Ovary (tissue), 10 donors: ENCODE data around the gene GOLGA8A. TPM values are rescaled to one million over a fixed set of nuclear protein-coding genes. Genes with fewer than 3 reads are reported as not detected.

Experiments
- DNase-seq, 5 donors: peaks; one replicate each; pipeline ENCODE4 v3.0.0-alpha.2; 2019 to 2020
- H3K27ac ChIP-seq, 2 donors: fragments of 200-600 bp; one replicate each; pipeline versions ENCODE4 v1.5.1 to v1.8.0; 2019 to 2022
- H3K27me3 ChIP-seq: fragments of 200-600 bp; one replicate; pipeline ENCODE4 v1.8.0; 2022
- H3K36me3 ChIP-seq: fragments of 200-600 bp; sonication (generic); one replicate; pipeline ENCODE4 v1.5.1; 2019
- H3K4me1 ChIP-seq: one replicate; pipeline ENCODE4 v1.8.1; 2013; ENCODE audit warnings: mild to moderate bottlenecking, moderate library complexity; ENCODE audit not compliant: insufficient read depth
- H3K4me3 ChIP-seq: fragments of 200-600 bp; sonication (generic); one replicate; pipeline ENCODE4 v1.5.1; 2017
- H3K9me3 ChIP-seq, 2 donors: fragments of 200-600 bp in 1 of 2; sonication (generic) in 1 of 2; one replicate each; pipeline versions ENCODE4 v1.5.1 to v1.8.1; 2013 to 2019; ENCODE audit warnings: mild to moderate bottlenecking in 1 of 2, moderate library complexity in 1 of 2
- EP300 ChIP-seq: sonication (generic); formaldehyde crosslinking; IDR thresholded peaks from one replicate; pipeline ENCODE4 v1.6.1; 2017; ENCODE audit warnings: antibody characterized with exemption
- POLR2A ChIP-seq: fragments of 450-650 bp; IDR thresholded peaks from one replicate; pipeline ENCODE4 v1.6.1; 2017; ENCODE audit warnings: antibody characterized with exemption, mild to moderate bottlenecking, moderate library complexity
- WGBS, 3 donors: extraction: QIAGEN DNeasy Blood & Tissue Kit in 1 of 3; methylation state at CpG; one replicate each; pipeline versions ENCODE4 v1.1.5 to v1.1.7; 2013 to 2017; 5-methylcytosine and 5-hydroxymethylcytosine counted together
- intact Hi-C, 4 donors: fragments of 100-400 bp; cut with DNase I; formaldehyde crosslinking; loops; one replicate each; pipeline versions ENCODE4 v1.11.0 to v1.15.1; 2022 to 2023
- long read RNA-seq, 3 donors: library from polyadenylated mRNA in 2 of 3; unstranded in 2 of 3; transcript quantifications; one replicate each; pipeline ENCODE4 v2.0.0 and lab custom pipeline, GENCODE V29; 2021 to 2026
- polyA plus RNA-seq, 2 donors: library from polyadenylated mRNA; stranded (reverse); fragments of 200-250 nt in 1 of 2; fragments of 350-450 nt in 1 of 2; fragmentation: Illumina TruSeq in 1 of 2; extraction: RNeasy Lipid Tissue Mini Kit (QIAGEN cat#74804) in 1 of 2; gene quantifications; one replicate each; pipeline ENCODE4 v1.2.3, GENCODE V29; 2013 to 2014
- total RNA-seq, 7 donors: library from RNA; depleted of rRNA in 2 of 7; stranded (reverse); fragments of >200 nt in 2 of 7; fragmentation: NEBNext Ultra II Directional in 3 of 7; extraction: Animal tissue kit (Norgen Biotek cat#: 25700) in 3 of 7; gene quantifications; one replicate each; pipeline versions ENCODE4 v1.1.0 to v1.2.4, GENCODE V29; 2016 to 2023
- TF ChIP-seq, protein P1 (sequence below), 3 donors: fragments of 450-650 bp in 2 of 3; fragments of 200-600 bp in 1 of 3; IDR thresholded peaks; one replicate each; pipeline versions ENCODE4 v1.5.1 to v1.8.0; 2016 to 2022; ENCODE audit warnings: antibody characterized with exemption in 3 of 3, mild to moderate bottlenecking in 1 of 3
- donor health status: DM: no; HTN: no; CAD: no; lungs with moderate emphysema.
- donor health status: DM: no; HTN: no; CAD: no.
- donor health status: Bipolar disorder and iron deficiency.
- donor health status: DM: yes; HTN: yes; CAD: no.
- donor health status: DM: no; HTN: no; CAD: no.
- donor health status: DM: yes; HTN: yes; CAD: no.

The GOLGA8A gene, protein sequence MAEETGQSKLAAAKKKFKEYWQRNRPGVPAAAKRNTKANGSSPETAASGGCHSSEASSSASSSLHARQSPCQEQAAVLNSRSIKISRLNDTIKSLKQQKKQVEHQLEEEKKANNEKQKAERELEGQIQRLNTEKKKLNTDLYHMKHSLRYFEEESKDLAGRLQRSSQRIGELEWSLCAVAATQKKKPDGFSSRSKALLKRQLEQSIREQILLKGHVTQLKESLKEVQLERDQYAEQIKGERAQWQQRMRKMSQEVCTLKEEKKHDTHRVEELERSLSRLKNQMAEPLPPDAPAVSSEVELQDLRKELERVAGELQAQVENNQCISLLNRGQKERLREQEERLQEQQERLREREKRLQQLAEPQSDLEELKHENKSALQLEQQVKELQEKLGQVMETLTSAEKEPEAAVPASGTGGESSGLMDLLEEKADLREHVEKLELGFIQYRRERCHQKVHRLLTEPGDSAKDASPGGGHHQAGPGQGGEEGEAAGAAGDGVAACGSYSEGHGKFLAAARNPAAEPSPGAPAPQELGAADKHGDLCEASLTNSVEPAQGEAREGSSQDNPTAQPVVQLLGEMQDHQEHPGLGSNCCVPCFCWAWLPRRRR
- total RNA-seq, result 100 to 1,000 TPM in 2 of 7 donors, 10 to 100 TPM in 5; 21.7 to 130 (median 70.1) TPM
- 100 to 1,000 TPM in 1 of 2 donors, 10 to 100 TPM in 1; 69.4 to 113 TPM for polyA plus RNA-seq
- long read RNA-seq, donor 1, partial matches to known transcripts, result 32 of 47 reads
- long read RNA-seq, donor 1, other reads (novel, unspliced or antisense), result 15 of 47 reads
- long read RNA-seq, donor 2, partial matches to known transcripts, result 12 of 14 reads
- long read RNA-seq, donor 2, other reads (novel, unspliced or antisense), result 0 of 14 reads
- long read RNA-seq, donor 3, partial matches to known transcripts, result 61 of 135 reads
- long read RNA-seq, donor 3, other reads (novel, unspliced or antisense), result 74 of 135 reads

DNA sequence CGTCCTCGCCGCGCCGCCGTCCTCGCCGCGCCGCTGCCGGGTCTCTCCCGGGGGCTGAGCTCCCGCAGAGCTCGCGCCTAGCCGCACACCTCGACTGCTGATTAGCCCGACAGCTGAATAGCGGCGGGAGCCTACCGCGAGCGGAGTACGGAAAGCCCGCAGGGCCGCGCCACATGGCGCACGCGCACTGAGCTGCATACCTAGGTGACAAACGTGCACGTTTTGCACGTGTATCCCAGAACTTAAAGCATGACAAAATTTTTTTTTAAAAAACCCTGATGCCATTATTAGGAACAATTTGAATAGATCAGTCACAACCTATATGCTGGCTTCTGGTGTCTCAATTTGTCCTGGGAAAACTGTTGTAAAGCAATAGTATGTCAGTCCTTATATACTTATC lies at the start of gene GOLGA8A:
Gene GOLGA8A, minus strand, starts transcription at position 122 of the 400 bp plus-strand sequence. CDS start 48,117 bp downstream, outside the sequence.
- DNase-seq, result peak; percentile 25 to 83 (median 78)
- peak within 1 kb of the TSS in 1 of 2 donors; percentile 57 for H3K27ac ChIP-seq
- H3K4me3 ChIP-seq, result peak within 1 kb of the TSS; percentile 51
- 0 to 7% methylated on average over 16 to 32 of the region's 33 CpGs; no CpG with 5 or more reads in 1 of the 3 donors for WGBS, 3 donors
- H3K36me3 ChIP-seq, result no peaks in the 10 kb centered on the region
- H3K9me3 ChIP-seq, result no peaks in the 10 kb centered on the region
- H3K4me1 ChIP-seq, result peaks cover 9% of the 10 kb centered on the region
- TF ChIP-seq, protein P1, sequence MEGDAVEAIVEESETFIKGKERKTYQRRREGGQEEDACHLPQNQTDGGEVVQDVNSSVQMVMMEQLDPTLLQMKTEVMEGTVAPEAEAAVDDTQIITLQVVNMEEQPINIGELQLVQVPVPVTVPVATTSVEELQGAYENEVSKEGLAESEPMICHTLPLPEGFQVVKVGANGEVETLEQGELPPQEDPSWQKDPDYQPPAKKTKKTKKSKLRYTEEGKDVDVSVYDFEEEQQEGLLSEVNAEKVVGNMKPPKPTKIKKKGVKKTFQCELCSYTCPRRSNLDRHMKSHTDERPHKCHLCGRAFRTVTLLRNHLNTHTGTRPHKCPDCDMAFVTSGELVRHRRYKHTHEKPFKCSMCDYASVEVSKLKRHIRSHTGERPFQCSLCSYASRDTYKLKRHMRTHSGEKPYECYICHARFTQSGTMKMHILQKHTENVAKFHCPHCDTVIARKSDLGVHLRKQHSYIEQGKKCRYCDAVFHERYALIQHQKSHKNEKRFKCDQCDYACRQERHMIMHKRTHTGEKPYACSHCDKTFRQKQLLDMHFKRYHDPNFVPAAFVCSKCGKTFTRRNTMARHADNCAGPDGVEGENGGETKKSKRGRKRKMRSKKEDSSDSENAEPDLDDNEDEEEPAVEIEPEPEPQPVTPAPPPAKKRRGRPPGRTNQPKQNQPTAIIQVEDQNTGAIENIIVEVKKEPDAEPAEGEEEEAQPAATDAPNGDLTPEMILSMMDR (IDR thresholded peaks at IDR 0.05), result no peak
- TF ChIP-seq POLR2A (no peak), EP300 (no peak)
- no peaks in the 10 kb centered on the region for H3K27me3 ChIP-seq
- intact Hi-C loops, result no loop called here

- intact Hi-C loops, result no loop called here
- Histone ChIP-seq H3K27ac (no peak overlapping the region), H3K36me3 (no peaks in the 10 kb centered on the region), H3K27me3 (no peaks in the 10 kb centered on the region), H3K4me1 (no peaks in the 10 kb centered on the region), H3K9me3 (no peaks in the 10 kb centered on the region), H3K4me3 (no peak overlapping the region)
- TF ChIP-seq POLR2A (no peak), EP300 (no peak)
- TF ChIP-seq, protein P1 (IDR thresholded peaks at IDR 0.05), result no peak
- DNase-seq, result no peak
- 90 to 94% (median 91%) methylated on average over 3 of the region's 3 CpGs for WGBS, 3 donors
These were observed 46.0 kb upstream of the GOLGA8A start for GRCh38 chr15:34483644-34484043.

DNA sequence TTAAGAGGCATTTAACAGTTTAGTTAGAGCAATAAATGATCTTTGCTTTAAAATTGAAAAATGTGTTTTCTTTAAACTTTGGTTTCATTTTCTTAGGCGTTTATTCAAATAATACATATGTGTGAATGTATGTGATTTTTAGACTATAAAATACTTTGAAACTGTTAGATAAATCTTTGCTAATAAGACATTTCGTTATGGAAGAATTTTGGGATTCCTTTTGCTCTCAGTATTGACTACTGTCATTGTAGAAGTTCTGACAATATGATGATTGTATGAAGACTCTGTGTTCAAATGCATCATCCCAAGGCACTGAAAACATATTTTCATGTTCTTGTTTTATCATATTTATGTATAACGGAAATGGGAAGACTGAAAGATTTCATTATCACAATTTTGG lies 43.8 kb upstream of the GOLGA8A start:
- intact Hi-C loops, result no loop called here
- no peaks in the 10 kb centered on the region for H3K27me3 ChIP-seq
- H3K36me3 ChIP-seq, result no peaks in the 10 kb centered on the region
- H3K27ac ChIP-seq, result no peak overlapping the region
- no peaks in the 10 kb centered on the region for H3K9me3 ChIP-seq
- H3K4me3 ChIP-seq, result no peak overlapping the region
- H3K4me1 ChIP-seq, result no peaks in the 10 kb centered on the region
- TF ChIP-seq EP300 (no peak), POLR2A (no peak)
- TF ChIP-seq, protein P1 (IDR thresholded peaks at IDR 0.05), result no peak
- 63 to 77% (median 73%) methylated on average over 3 of the region's 3 CpGs for WGBS, 3 donors
- DNase-seq, result no peak

- no peak for TF ChIP-seq POLR2A
- TF ChIP-seq, protein P1 (IDR thresholded peaks at IDR 0.05), result no peak
- TF ChIP-seq EP300, result no peak
- intact Hi-C loops, result no loop called here
- Histone ChIP-seq H3K9me3 (no peaks in the 10 kb centered on the region), H3K4me1 (no peaks in the 10 kb centered on the region), H3K27me3 (no peaks in the 10 kb centered on the region), H3K27ac (no peak overlapping the region), H3K4me3 (no peak overlapping the region), H3K36me3 (no peaks in the 10 kb centered on the region)
- no peak for DNase-seq
- WGBS, 3 donors, result 67 to 80% (median 77%) methylated on average over 1 of the region's 1 CpG
These were observed 36.2 kb upstream of the GOLGA8A start for GRCh38 chr15:34473840-34474239.
